CD14-positive monocyte (primary cell): ENCODE results near the gene EN2. TPM values are rescaled to one million over a fixed set of nuclear protein-coding genes. Genes with fewer than 3 reads are reported as not detected.

ENCODE experiments used
- DNase-seq, 3 donors: peaks; one replicate each; pipeline ENCODE4 v3.0.0-alpha.2; 2011 to 2022
- H2AFZ ChIP-seq: 2 replicates; pipeline ENCODE4 v1.6.0; 2012; ENCODE audit warnings: mild to moderate bottlenecking, low read depth, low read length, inconsistent platforms; ENCODE audit not compliant: insufficient read depth, poor library complexity, severe bottlenecking
- H3K27ac ChIP-seq, 2 donors: 1 replicate in 1 of 2; 2 replicates in 1 of 2; pipeline ENCODE4 v1.5.1; 2012 to 2013; ENCODE audit warnings: low read length in 2 of 2, control low read depth in 1 of 2, inconsistent platforms in 1 of 2, low read depth in 1 of 2, mild to moderate bottlenecking in 1 of 2
- H3K27me3 ChIP-seq, 2 donors: one replicate each; pipeline versions ENCODE4 v1.6.0 to v1.6.1; 2011 to 2013; ENCODE audit warnings: low read length in 2 of 2; ENCODE audit not compliant: control insufficient read depth in 2 of 2, insufficient read depth in 2 of 2
- H3K36me3 ChIP-seq, 2 donors: replicated peaks in 1 of 2; 1 replicate in 1 of 2; 2 replicates in 1 of 2; pipeline versions ENCODE4 v1.5.1 to v1.6.1; 2012 to 2013; ENCODE audit warnings: low read length in 2 of 2, control low read depth in 1 of 2, inconsistent platforms in 1 of 2, mild to moderate bottlenecking in 1 of 2; ENCODE audit not compliant: insufficient read depth in 2 of 2, control insufficient read depth in 1 of 2
- H3K4me1 ChIP-seq, 2 donors: 1 replicate in 1 of 2; 2 replicates in 1 of 2; pipeline versions ENCODE4 v1.5.1 to v1.6.1; 2012 to 2013; ENCODE audit warnings: low read length in 2 of 2, control low read depth in 1 of 2, inconsistent platforms in 1 of 2, mild to moderate bottlenecking in 1 of 2, moderate library complexity in 1 of 2; ENCODE audit not compliant: insufficient read depth in 2 of 2, control insufficient read depth in 1 of 2
- H3K4me2 ChIP-seq: replicated peaks from 2 replicates; pipeline ENCODE3; 2012; ENCODE audit warnings: low read length, moderate library complexity, mild to moderate bottlenecking; ENCODE audit not compliant: poor library complexity, severe bottlenecking; ENCODE audit errors: extremely low read depth
- H3K4me3 ChIP-seq, 3 experiments: fragments of 200-600 bp in 1 of 3; sonication (generic) in 1 of 3; replicated peaks in 1 of 3; 1 replicate in 2 of 3; 2 replicates in 1 of 3; pipeline ENCODE4 v1.5.1; 2011 to 2013; ENCODE audit warnings: low read length in 3 of 3, mild to moderate bottlenecking in 3 of 3, control low read depth in 2 of 3, low read depth in 2 of 3, inconsistent platforms in 1 of 3, moderate library complexity in 1 of 3
- H3K79me2 ChIP-seq: 2 replicates; pipeline ENCODE4 v1.6.0; 2012; ENCODE audit warnings: mild to moderate bottlenecking, control low read depth, inconsistent platforms, low read length, moderate library complexity; ENCODE audit not compliant: insufficient read depth
- H3K9ac ChIP-seq: 2 replicates; pipeline ENCODE4 v1.6.0; 2017; ENCODE audit warnings: low read length, mild to moderate bottlenecking; ENCODE audit not compliant: insufficient read depth, poor library complexity, severe bottlenecking
- H3K9me3 ChIP-seq, 2 donors: replicated peaks in 1 of 2; 1 replicate in 1 of 2; 2 replicates in 1 of 2; pipeline versions ENCODE4 v1.5.1 to v1.6.1; 2012 to 2013; ENCODE audit warnings: low read length in 2 of 2, control low read depth in 1 of 2; ENCODE audit not compliant: control insufficient read depth in 1 of 2, insufficient read depth in 1 of 2
- H4K20me1 ChIP-seq: 2 replicates; pipeline ENCODE4 v1.6.0; 2012; ENCODE audit warnings: mild to moderate bottlenecking, low read length, control low read depth, moderate library complexity; ENCODE audit not compliant: insufficient read depth
- H3K27ac Mint-ChIP-seq, 7 donors: one replicate each; pipeline ENCODE4 v1.8.0; 2020; ENCODE audit warnings: mild to moderate bottlenecking in 7 of 7, mixed read lengths in 7 of 7, moderate library complexity in 6 of 7, inconsistent platforms in 2 of 7
- H3K27me3 Mint-ChIP-seq, 3 donors: one replicate each; pipeline ENCODE4 v1.8.0; 2021 to 2022; ENCODE audit warnings: low read depth in 3 of 3, mild to moderate bottlenecking in 3 of 3, mixed read lengths in 3 of 3, moderate library complexity in 3 of 3, inconsistent platforms in 1 of 3
- H3K36me3 Mint-ChIP-seq, 2 donors: one replicate each; pipeline ENCODE4 v1.8.0; 2020; ENCODE audit warnings: mixed read lengths in 2 of 2, inconsistent platforms in 1 of 2, mild to moderate bottlenecking in 1 of 2
- H3K4me1 Mint-ChIP-seq: one replicate; pipeline ENCODE4 v1.8.0; 2020; ENCODE audit warnings: mild to moderate bottlenecking, mixed read lengths
- H3K4me3 Mint-ChIP-seq, 2 donors: one replicate each; pipeline ENCODE4 v1.8.0; 2020; ENCODE audit warnings: mild to moderate bottlenecking in 2 of 2, mixed read lengths in 2 of 2, moderate library complexity in 1 of 2
- H3K9me3 Mint-ChIP-seq, 7 donors: one replicate each; pipeline ENCODE4 v1.8.0; 2020 to 2022; ENCODE audit warnings: mixed read lengths in 7 of 7, mild to moderate bottlenecking in 6 of 7, moderate library complexity in 6 of 7, inconsistent platforms in 2 of 7
- WGBS: methylation state at CpG from one replicate; pipeline ENCODE4 v1.1.5; 2013; ENCODE audit warnings: missing lambda C conversion rate; ENCODE audit not compliant: insufficient coverage; 5-methylcytosine and 5-hydroxymethylcytosine counted together
- intact Hi-C, 2 donors: fragments of 100-400 bp; cut with micrococcal nuclease; formaldehyde crosslinking; loops; one replicate each; pipeline versions ENCODE4 v1.15.0 to v1.15.1; 2023
- polyA plus RNA-seq, 3 donors: library from polyadenylated mRNA; depleted of rRNA in 1 of 3; unstranded in 2 of 3; stranded (reverse) in 1 of 3; fragments of 300-500 nt in 2 of 3; fragments of >200 nt in 1 of 3; fragmentation: Illumina TruSeq in 2 of 3; gene quantifications; 1 replicate in 2 of 3; 2 replicates in 1 of 3; pipeline ENCODE4 v1.2.3, GENCODE V29; 2012 to 2021
- TF ChIP-seq, protein P1 (sequence below): fragments of 200-600 bp; IDR thresholded peaks from one replicate; pipeline ENCODE4 v1.8.0; 2022; ENCODE audit warnings: antibody characterized with exemption, mild to moderate bottlenecking

EN2 gene
- polyA plus RNA-seq, 3 donors = not detected

DNA sequence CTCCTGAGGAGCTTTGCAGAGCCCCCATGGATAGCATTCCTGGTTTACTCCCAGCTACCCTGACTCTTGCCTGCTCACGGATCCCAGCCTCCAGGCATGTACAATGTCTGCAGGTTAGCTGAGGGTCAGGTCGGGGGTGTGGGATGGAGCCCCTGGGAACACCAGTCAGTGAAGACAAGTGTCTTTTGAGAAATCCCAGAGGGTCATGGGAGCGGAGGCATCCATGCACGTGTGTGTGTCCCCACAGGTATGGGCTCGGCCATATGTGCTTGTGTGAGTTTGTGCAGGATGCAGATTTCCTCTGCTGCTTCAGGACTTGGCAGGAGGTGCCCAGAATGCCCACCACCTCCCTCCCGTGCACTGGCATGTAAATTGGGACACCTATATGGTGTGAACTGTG is 28.3 kb upstream of the EN2 start:
- H3K36me3 Mint-ChIP-seq = no peaks in the 10 kb centered on the region
- no peaks in the 10 kb centered on the region for H3K4me1 Mint-ChIP-seq
- peaks cover 0 to 7% of the 10 kb centered on the region in 2 donors for H3K27me3 ChIP-seq
- no peak overlapping the region for H3K4me3 Mint-ChIP-seq
- H3K27me3 Mint-ChIP-seq = peaks cover 10 to 64% (median 36%) of the 10 kb centered on the region in 3 donors
- no peak overlapping the region for H3K4me3 ChIP-seq
- no peak overlapping the region for H3K27ac ChIP-seq
- WGBS = 93% methylated on average over 5 of the region's 6 CpGs
- no peak overlapping the region for H3K9ac ChIP-seq
- intact Hi-C loops = no loop called here
- H3K4me1 ChIP-seq = no peaks in the 10 kb centered on the region
- DNase-seq = no peak
- TF ChIP-seq, protein P1, sequence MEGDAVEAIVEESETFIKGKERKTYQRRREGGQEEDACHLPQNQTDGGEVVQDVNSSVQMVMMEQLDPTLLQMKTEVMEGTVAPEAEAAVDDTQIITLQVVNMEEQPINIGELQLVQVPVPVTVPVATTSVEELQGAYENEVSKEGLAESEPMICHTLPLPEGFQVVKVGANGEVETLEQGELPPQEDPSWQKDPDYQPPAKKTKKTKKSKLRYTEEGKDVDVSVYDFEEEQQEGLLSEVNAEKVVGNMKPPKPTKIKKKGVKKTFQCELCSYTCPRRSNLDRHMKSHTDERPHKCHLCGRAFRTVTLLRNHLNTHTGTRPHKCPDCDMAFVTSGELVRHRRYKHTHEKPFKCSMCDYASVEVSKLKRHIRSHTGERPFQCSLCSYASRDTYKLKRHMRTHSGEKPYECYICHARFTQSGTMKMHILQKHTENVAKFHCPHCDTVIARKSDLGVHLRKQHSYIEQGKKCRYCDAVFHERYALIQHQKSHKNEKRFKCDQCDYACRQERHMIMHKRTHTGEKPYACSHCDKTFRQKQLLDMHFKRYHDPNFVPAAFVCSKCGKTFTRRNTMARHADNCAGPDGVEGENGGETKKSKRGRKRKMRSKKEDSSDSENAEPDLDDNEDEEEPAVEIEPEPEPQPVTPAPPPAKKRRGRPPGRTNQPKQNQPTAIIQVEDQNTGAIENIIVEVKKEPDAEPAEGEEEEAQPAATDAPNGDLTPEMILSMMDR = no peak
- H3K79me2 ChIP-seq = no peaks in the 10 kb centered on the region
- no peak overlapping the region for H3K27ac Mint-ChIP-seq
- no peak overlapping the region for H2AFZ ChIP-seq
- H3K9me3 Mint-ChIP-seq = peaks cover 0 to 13% (median 0%) of the 10 kb centered on the region in 7 donors
- H3K36me3 ChIP-seq = no peaks in the 10 kb centered on the region
- H4K20me1 ChIP-seq = no peaks in the 10 kb centered on the region
- no peaks in the 10 kb centered on the region for H3K9me3 ChIP-seq
- no peak overlapping the region for H3K4me2 ChIP-seq

DNA sequence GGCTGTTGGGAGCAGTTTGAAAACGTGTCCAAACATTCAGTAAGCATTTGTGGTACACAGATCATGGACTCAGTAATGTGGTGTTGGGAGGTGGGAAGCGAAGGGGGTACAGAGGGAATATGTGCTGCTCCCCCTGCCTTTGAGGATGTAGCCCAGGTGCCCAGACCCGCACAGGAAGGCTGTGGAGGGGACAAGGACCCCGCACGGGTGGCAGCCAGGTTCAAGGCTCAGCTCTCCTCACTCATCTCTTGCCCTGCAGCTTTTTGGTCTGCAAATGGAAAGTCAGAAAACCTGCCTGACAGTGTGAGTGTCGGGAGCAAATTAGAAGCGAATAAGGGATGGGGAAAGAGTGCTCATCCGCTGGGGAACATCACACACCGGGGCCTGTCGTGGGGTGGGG is 27.3 kb upstream of the EN2 start:
- H3K36me3 Mint-ChIP-seq = no peaks in the 10 kb centered on the region
- no peak overlapping the region for H3K27ac Mint-ChIP-seq
- no peaks in the 10 kb centered on the region for H3K4me1 ChIP-seq
- peaks cover 10 to 67% (median 34%) of the 10 kb centered on the region in 3 donors for H3K27me3 Mint-ChIP-seq
- H3K4me2 ChIP-seq = no peak overlapping the region
- peaks cover 0 to 7% of the 10 kb centered on the region in 2 donors for H3K27me3 ChIP-seq
- peaks cover 0 to 13% (median 0%) of the 10 kb centered on the region in 7 donors for H3K9me3 Mint-ChIP-seq
- H3K9me3 ChIP-seq = no peaks in the 10 kb centered on the region
- no peaks in the 10 kb centered on the region for H4K20me1 ChIP-seq
- H3K9ac ChIP-seq = no peak overlapping the region
- H3K27ac ChIP-seq = no peak overlapping the region
- WGBS = 81% methylated on average over 7 of the region's 10 CpGs
- DNase-seq = no peak
- no peak overlapping the region for H2AFZ ChIP-seq
- intact Hi-C loops = no loop called here
- H3K36me3 ChIP-seq = no peaks in the 10 kb centered on the region
- TF ChIP-seq, protein P1 = no peak
- H3K79me2 ChIP-seq = no peaks in the 10 kb centered on the region
- no peak overlapping the region for H3K4me3 ChIP-seq
- H3K4me3 Mint-ChIP-seq = no peak overlapping the region
- H3K4me1 Mint-ChIP-seq = no peaks in the 10 kb centered on the region
